Lower leg skin (tissue), 4 donors: Measurements from ENCODE around the gene CST3. TPM values are rescaled to one million over a fixed set of nuclear protein-coding genes. Genes with fewer than 3 reads are reported as not detected.
A peak's percentile ranks its signal among the peaks of the same experiment; 100 is the strongest.
"Not testable (repeated sequence)": the region's sequence is repeated elsewhere in the genome, so short reads cannot be mapped to it uniquely, and the experiment has no call there.

ENCODE experiments used
- DNase-seq, 2 donors: peaks; one replicate each; pipeline ENCODE4 v3.0.0-alpha.2; 2019; ENCODE audit warnings: low spot score in 2 of 2
- H3K4me3 ChIP-seq: fragments of 200-600 bp; sonication (generic); 2 replicates; pipeline ENCODE4 v1.5.1; 2017; ENCODE audit warnings: mild to moderate bottlenecking, low read depth; ENCODE audit not compliant: poor library complexity, severe bottlenecking
- POLR2A ChIP-seq, 2 donors: fragments of 450-650 bp; IDR thresholded peaks; one replicate each; pipeline ENCODE4 v1.6.1; 2016 to 2017; ENCODE audit warnings: antibody characterized with exemption in 2 of 2, mild to moderate bottlenecking in 1 of 2, moderate library complexity in 1 of 2
- WGBS, 2 donors: methylation state at CpG; one replicate each; pipeline ENCODE4 v1.1.5; 2018; 5-methylcytosine and 5-hydroxymethylcytosine counted together
- intact Hi-C: fragments of 100-400 bp; cut with DNase I; formaldehyde crosslinking; loops from one replicate; pipeline ENCODE4 v1.15.0; 2023; ENCODE audit warnings: low total_unique reads
- total RNA-seq, 4 donors: library from RNA; depleted of rRNA; stranded (reverse); fragments of >200 nt; gene quantifications; one replicate each; pipeline ENCODE4 v1.1.0, GENCODE V29; 2016
- TF ChIP-seq, protein P1 (sequence below), 3 donors: fragments of 450-650 bp; IDR thresholded peaks; one replicate each; pipeline ENCODE4 v1.5.1; 2016; ENCODE audit warnings: antibody characterized with exemption in 3 of 3, mild to moderate bottlenecking in 3 of 3, moderate library complexity in 2 of 3

CST3 gene
- total RNA-seq, 4 donors from 2014 or later: 348 to 760 (median 498) TPM

DNA sequence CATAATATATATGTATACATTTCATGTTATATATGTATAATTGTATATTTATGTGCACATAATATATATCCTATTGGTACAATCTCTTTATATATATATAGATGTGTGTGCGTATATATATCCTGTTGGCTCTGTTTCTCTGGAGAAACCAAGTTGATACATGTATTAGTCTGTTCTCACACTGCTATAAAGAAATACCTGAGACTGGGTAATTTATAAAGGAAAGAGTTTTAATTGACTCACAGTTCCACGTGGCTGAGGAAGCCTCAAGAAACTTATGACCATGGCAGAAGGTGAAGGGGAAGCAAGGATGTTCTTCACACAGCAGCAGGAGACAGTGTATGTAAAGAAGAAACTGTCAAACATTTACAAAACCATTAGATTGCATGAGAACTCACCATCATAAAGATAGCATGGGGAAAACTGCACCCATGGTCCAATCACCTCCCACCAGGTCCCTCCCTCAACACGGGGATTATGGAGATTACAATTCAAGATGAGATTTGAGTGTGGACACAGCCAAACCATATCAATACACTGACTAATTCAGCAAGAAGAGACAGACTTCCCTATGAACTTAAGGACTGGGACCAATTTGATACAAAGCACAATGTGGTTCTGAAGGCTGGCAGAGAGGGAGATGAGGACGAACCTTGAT lies 14.0 kb downstream of the CST3 start:
- intact Hi-C loops: no loop called here
- TF ChIP-seq, protein P1, sequence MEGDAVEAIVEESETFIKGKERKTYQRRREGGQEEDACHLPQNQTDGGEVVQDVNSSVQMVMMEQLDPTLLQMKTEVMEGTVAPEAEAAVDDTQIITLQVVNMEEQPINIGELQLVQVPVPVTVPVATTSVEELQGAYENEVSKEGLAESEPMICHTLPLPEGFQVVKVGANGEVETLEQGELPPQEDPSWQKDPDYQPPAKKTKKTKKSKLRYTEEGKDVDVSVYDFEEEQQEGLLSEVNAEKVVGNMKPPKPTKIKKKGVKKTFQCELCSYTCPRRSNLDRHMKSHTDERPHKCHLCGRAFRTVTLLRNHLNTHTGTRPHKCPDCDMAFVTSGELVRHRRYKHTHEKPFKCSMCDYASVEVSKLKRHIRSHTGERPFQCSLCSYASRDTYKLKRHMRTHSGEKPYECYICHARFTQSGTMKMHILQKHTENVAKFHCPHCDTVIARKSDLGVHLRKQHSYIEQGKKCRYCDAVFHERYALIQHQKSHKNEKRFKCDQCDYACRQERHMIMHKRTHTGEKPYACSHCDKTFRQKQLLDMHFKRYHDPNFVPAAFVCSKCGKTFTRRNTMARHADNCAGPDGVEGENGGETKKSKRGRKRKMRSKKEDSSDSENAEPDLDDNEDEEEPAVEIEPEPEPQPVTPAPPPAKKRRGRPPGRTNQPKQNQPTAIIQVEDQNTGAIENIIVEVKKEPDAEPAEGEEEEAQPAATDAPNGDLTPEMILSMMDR (IDR thresholded peaks at IDR 0.05): no peak
- TF ChIP-seq POLR2A (IDR thresholded peaks at IDR 0.05): no peak
- 52 to 57% methylated on average over 4 of the region's 4 CpGs for WGBS, 2 donors

DNA sequence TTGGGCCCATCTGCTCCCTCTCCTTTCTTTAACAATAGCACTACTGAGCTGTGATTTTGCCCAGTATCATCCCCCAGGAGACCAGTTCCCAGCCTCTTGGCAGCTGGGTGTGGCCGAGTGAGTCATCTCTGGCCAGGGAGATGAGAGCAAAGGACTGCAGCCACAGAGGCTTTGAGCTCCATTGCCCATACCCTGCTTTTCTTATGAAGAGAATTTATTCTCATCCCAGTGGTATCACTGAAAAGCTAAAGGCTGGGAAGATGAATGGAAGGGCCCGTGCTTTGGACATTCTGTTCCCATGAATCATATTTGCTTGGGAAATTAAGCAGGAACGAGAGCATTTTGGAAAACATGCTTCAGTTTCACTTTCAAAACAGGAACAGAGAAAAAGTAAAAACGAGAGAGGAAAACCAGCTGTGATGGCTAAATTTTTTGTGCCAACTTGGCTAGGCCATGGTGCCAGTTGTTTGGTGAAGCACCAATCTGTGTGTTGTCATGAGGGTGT lies 14.9 kb downstream of the CST3 start:
- TF ChIP-seq, protein P1 (IDR thresholded peaks at IDR 0.05): no peak
- TF ChIP-seq POLR2A (IDR thresholded peaks at IDR 0.05): no peak
- 4 to 5% methylated on average over 4 of the region's 4 CpGs for WGBS, 2 donors
- intact Hi-C loops: no loop called here
- H3K4me3 ChIP-seq: no peak overlapping the region
- peak; percentile 76 to 92 for DNase-seq

More for the DNA sequence above, 14.0 kb downstream of the CST3 start:
- peak in 1 of 2 donors; percentile 40 for DNase-seq
- no peak overlapping the region for H3K4me3 ChIP-seq

DNA sequence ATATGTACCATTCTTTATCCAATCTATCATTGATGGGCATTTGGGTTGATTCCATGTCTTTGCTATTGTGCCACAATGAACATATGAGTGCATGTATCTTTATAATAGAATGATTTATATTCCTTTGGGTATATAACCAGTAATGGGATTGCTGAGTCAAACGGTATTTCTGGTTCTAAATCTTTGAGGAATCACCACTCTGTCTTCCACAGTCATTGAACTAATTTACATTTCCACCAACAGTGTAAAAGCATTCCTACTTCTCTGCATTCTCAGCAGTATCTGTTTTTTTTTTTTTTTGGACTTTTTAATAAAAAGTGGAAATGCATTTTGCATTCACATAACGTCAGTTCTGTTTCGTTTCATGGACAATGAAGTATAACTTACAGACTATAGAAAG lies 15.4 kb downstream of the CST3 start:
- WGBS, 2 donors: 43 to 55% methylated on average over 3 of the region's 3 CpGs
- DNase-seq, intact Hi-C loops, H3K4me3 ChIP-seq: not testable (repeated sequence)

DNA sequence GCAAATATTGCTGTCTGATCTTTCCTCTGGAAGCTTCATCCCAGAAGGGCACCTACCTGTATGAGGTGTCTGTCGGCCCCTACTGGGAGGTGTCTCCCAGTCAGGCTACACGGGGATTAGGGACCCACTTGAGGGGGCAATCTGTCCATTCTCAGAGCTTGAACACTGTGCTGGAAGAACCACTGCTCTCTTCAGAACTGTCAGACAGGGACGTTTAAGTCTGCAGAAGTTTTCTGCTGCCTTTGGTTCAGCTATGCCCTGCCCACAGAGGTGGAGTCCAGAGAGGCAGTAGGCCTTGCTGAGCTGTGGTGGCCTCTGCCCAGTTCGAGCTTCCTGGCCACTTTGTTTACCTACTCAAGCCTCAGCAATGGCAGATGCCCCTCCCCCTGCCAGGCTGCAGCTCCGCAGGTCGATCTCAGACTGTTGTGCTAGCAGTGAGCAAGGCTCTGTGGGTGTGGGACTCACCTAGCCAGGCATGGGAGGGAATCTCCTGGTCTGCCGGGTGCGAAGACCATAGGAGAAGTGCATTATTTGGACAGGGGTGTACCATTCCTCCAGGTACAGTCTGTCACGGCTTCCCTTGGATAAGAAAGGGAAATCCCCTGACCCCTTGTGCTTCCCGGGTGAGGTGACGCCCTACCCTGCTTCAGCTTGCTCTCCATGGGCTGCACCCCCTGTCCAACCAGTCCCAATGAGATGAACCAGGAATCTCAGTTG lies 16.9 kb downstream of the CST3 start:
- WGBS, 2 donors: 73 to 83% methylated on average over 9 to 10 of the region's 11 CpGs
- TF ChIP-seq, protein P1 (IDR thresholded peaks at IDR 0.05): peak in 1 of 3 donors; percentile 6
- peak in 1 of 2 donors; percentile 83 for DNase-seq
- H3K4me3 ChIP-seq, intact Hi-C loops: not testable (repeated sequence)

DNA sequence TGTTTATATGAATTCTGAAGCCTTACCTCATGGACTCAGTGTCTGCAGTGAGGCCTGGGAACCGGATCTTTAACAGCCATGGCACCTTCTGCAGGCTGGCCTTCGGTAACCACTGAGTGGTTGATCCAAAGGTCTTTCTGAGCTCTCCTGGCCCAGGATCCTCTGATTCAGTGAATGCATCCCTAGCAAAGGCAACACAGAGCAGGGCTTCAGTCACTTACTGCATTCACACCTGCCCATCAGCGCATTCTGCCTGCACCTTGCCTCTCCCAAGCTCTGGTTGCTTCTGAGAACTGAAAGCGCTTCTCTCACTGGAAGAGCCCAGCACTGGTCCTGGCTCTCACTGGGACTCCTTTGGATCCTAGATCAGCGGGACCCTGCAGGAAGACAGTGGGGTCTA lies 23.6 kb downstream of the CST3 start:
- 86 to 92% methylated on average over 5 of the region's 5 CpGs for WGBS, 2 donors
- H3K4me3 ChIP-seq: no peak overlapping the region
- TF ChIP-seq POLR2A (IDR thresholded peaks at IDR 0.05): no peak
- DNase-seq: no peak
- intact Hi-C loops: no loop called here

DNA sequence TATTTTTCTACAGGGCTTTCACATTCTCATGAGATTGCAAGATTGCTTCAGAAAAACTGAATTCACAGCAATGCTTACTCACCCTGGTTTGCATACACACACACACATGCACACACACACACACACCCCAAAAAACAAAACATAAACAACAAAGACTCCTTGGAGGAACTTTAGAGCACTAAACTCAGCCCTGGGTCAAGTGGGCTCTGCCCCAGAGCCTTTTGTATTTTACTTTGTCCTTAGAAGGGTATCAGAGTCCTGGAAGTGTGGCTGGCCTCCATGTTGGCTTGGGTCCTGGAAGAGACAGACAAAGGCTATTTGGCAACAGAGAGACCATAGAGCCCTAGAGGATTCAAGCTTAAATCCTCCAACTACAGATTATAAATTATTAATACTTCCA lies 24.1 kb downstream of the CST3 start:
- DNase-seq: peak in 1 of 2 donors; percentile 82
- intact Hi-C loops: no loop called here
- no peak for TF ChIP-seq POLR2A (IDR thresholded peaks at IDR 0.05)
- TF ChIP-seq, protein P1 (IDR thresholded peaks at IDR 0.05): no peak
- no peak overlapping the region for H3K4me3 ChIP-seq
